Glutamatergic neuron (in vitro differentiated cells): ENCODE measurements around the gene SSBP3. TPM values are rescaled to one million over a fixed set of nuclear protein-coding genes. Genes with fewer than 3 reads are reported as not detected.

Source experiments
- DNase-seq: peaks from one replicate; pipeline ENCODE4 v3.0.0; 2022
- H3K27ac Mint-ChIP-seq: one replicate; pipeline ENCODE4 v1.8.0; 2020; ENCODE audit warnings: mild to moderate bottlenecking, mixed read lengths, inconsistent platforms; ENCODE audit not compliant: unreplicated experiment
- H3K27me3 Mint-ChIP-seq: one replicate; pipeline ENCODE4 v1.8.0; 2020; ENCODE audit warnings: mild to moderate bottlenecking, moderate library complexity, mixed read lengths, inconsistent platforms; ENCODE audit not compliant: unreplicated experiment
- H3K36me3 Mint-ChIP-seq: one replicate; pipeline ENCODE4 v1.8.0; 2020; ENCODE audit warnings: mild to moderate bottlenecking, mixed read lengths, inconsistent platforms; ENCODE audit not compliant: unreplicated experiment
- H3K4me1 Mint-ChIP-seq: one replicate; pipeline ENCODE4 v1.8.0; 2020; ENCODE audit warnings: mild to moderate bottlenecking, low read depth, mixed read lengths, inconsistent platforms; ENCODE audit not compliant: unreplicated experiment
- H3K4me3 Mint-ChIP-seq: one replicate; pipeline ENCODE4 v1.8.0; 2020; ENCODE audit warnings: mild to moderate bottlenecking, mixed read lengths, inconsistent platforms; ENCODE audit not compliant: unreplicated experiment
- H3K9me3 Mint-ChIP-seq: one replicate; pipeline ENCODE4 v1.8.0; 2020; ENCODE audit warnings: mild to moderate bottlenecking, moderate library complexity, mixed read lengths, inconsistent platforms; ENCODE audit not compliant: unreplicated experiment
- total RNA-seq: library from RNA; stranded (reverse); fragmentation: NEBNext Ultra II Directional; extraction: Animal tissue kit (Norgen Biotek cat#: 25700); gene quantifications from one replicate; pipeline ENCODE4 v1.2.1, GENCODE V29; 2021; ENCODE audit not compliant: unreplicated experiment
- TF ChIP-seq, protein P1 (sequence below): fragments of 200-600 bp; sonication (generic); IDR thresholded peaks from one replicate; pipeline ENCODE4 v1.5.0; 2021; ENCODE audit not compliant: partially characterized antibody, unreplicated experiment

Gene SSBP3
- total RNA-seq, 1 donor from 2014 or later, result 608 TPM

DNA sequence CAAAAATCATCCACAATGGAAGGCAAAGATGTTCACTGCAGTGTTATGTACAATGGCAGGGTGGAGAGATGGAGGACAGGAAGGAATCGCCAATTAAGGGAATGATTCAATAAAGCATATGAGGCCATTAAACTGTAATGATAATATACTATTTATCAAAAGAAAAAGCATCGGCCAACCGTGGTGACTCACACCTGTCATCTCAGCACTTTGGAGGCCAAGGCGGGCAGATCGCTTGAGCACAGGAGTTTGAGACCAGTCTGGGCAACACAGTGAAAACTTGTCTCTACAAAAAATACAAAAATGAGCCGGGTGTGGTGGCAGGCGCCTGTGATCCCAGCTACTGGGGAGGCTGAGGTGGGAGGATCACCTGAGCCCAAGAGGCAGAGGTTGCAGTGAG is 89.1 kb downstream of the SSBP3 start:
- TF ChIP-seq, protein P1, sequence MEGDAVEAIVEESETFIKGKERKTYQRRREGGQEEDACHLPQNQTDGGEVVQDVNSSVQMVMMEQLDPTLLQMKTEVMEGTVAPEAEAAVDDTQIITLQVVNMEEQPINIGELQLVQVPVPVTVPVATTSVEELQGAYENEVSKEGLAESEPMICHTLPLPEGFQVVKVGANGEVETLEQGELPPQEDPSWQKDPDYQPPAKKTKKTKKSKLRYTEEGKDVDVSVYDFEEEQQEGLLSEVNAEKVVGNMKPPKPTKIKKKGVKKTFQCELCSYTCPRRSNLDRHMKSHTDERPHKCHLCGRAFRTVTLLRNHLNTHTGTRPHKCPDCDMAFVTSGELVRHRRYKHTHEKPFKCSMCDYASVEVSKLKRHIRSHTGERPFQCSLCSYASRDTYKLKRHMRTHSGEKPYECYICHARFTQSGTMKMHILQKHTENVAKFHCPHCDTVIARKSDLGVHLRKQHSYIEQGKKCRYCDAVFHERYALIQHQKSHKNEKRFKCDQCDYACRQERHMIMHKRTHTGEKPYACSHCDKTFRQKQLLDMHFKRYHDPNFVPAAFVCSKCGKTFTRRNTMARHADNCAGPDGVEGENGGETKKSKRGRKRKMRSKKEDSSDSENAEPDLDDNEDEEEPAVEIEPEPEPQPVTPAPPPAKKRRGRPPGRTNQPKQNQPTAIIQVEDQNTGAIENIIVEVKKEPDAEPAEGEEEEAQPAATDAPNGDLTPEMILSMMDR, result no peak
- peaks cover 5% of the 10 kb centered on the region for H3K36me3 Mint-ChIP-seq
- H3K9me3 Mint-ChIP-seq, result peaks cover 58% of the 10 kb centered on the region
- DNase-seq, result no peak
- H3K4me1 Mint-ChIP-seq, result peaks cover 63% of the 10 kb centered on the region
- H3K4me3 Mint-ChIP-seq, result peak overlapping the region; percentile 45
- H3K27me3 Mint-ChIP-seq, result peaks cover 37% of the 10 kb centered on the region
- H3K27ac Mint-ChIP-seq, result peak overlapping the region; percentile 71

DNA sequence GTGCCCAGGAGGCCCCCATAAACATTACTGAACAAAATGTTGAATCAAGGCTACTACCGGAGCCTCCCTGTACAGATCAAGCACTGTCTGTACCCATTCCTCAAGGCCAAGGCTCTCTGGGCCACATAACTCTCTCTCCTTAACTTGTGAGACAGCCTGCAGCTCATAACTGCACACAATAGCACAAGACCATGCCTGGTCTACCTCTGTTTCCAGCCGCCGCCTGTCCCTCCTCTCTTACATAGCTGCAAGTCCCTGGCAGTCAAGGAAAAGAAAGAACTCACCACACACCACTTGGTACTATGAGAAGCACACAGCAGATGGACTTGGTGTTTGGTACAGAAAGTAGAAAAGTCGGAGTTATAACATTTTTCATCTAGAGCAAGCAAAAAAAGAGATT is 91.1 kb downstream of the SSBP3 start:
- no peak for DNase-seq
- Mint-ChIP-seq H3K4me1 (peaks cover 68% of the 10 kb centered on the region), H3K4me3 (peak overlapping the region; percentile 79), H3K36me3 (peaks cover 5% of the 10 kb centered on the region), H3K9me3 (peaks cover 63% of the 10 kb centered on the region), H3K27ac (peak overlapping the region; percentile 95), H3K27me3 (peaks cover 41% of the 10 kb centered on the region)
- TF ChIP-seq, protein P1, result no peak

DNA sequence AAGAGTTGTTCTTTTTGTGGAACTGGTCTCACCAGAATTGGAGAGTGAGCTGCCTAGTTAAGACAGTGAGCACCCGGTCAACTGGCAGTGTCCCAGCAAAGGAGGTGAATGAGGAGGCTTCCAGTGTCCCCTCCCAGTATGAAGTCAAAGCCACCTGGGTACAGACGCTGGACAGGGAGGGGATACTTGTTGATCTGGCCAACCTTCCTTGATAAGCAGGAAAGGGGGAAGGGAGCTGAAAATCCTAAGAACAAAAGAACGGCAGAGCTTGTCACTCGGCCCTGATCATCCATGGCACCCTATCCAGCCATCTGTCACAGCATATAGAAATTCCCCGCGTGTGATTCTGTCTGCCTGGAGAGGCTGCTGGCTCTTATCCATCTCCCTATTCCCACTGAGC is 91.5 kb downstream of the SSBP3 start:
- Mint-ChIP-seq H3K4me1 (peaks cover 68% of the 10 kb centered on the region), H3K27ac (peak overlapping the region; percentile 95), H3K9me3 (peaks cover 63% of the 10 kb centered on the region), H3K27me3 (peaks cover 44% of the 10 kb centered on the region), H3K4me3 (peak overlapping the region; percentile 79), H3K36me3 (peaks cover 5% of the 10 kb centered on the region)
- TF ChIP-seq, protein P1, result no peak
- DNase-seq, result no peak

DNA sequence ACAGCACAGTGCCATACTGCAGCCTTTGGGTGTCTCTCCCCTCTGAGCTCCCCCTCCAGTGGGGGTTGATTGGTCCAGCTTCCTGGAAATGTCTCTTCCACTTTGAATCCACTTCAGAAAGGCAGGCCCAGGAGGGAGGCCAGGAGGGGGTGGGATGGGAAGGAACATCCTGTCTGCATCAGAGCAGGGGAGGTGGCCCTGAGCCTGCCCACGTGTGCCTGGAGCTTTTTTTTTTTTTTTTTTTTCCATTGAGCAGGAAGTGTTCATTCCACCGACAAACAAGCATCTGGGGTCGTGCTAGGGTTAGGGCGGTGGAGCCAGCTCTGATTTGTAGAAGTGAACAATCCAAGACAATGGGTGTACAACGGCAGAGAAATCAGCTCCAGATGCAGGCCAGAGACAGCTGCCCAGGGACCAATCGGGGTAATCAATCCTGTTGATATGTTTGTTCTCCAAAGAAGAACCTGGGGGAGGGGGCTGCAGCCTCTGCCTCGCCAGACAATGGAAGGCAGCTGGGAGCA is 93.3 kb downstream of the SSBP3 start:
- Mint-ChIP-seq H3K27ac (peak overlapping the region; percentile 95), H3K27me3 (peaks cover 43% of the 10 kb centered on the region), H3K4me3 (peak overlapping the region; percentile 78), H3K4me1 (peaks cover 67% of the 10 kb centered on the region), H3K9me3 (peaks cover 58% of the 10 kb centered on the region), H3K36me3 (peaks cover 5% of the 10 kb centered on the region)
- no peak for DNase-seq
- TF ChIP-seq, protein P1, result no peak

DNA sequence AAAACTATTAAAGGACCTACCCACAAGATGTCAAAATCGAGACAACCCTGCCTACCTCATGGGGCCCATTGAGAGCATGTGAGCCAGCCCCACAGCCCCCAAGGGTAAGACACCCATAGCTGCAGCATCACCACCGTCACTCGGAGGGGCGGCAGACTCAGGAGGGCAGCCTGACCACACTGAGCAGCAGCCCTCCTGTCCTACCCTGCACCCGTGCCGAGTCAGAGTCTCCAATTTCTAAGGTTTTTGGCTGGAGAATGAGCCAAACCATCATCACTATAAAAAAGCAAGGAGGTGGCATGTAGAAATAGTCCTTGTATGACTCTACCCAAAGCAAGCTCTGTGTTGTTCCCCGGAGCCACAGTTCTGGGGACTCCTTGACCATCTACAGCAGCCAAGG is 94.7 kb downstream of the SSBP3 start:
- no peak for DNase-seq
- Mint-ChIP-seq H3K36me3 (no peaks in the 10 kb centered on the region), H3K27ac (peak overlapping the region; percentile 87), H3K4me3 (peak overlapping the region; percentile 71), H3K27me3 (peaks cover 43% of the 10 kb centered on the region), H3K9me3 (peaks cover 58% of the 10 kb centered on the region), H3K4me1 (peaks cover 73% of the 10 kb centered on the region)
- TF ChIP-seq, protein P1, result no peak
